GM19023 (cell line): ENCODE results near the gene PPP5C.
"Not testable (repeated sequence)": the region's sequence is repeated elsewhere in the genome, so short reads cannot be mapped to it uniquely, and the experiment has no call there.

ENCODE experiments used
- ATAC-seq: cut with Tn5 transposase; IDR thresholded peaks from one replicate; pipeline ENCODE4 v1.9.1; 2021; ENCODE audit warnings: mild to moderate bottlenecking, moderate library complexity; ENCODE audit not compliant: unreplicated experiment

The PPP5C gene

GRCh38 chr19:46364359-46364758 is 17.5 kb downstream of the PPP5C start:
- no peak for ATAC-seq

- ATAC-seq = no peak
Measured at GRCh38 chr19:46365561-46365960, 18.7 kb downstream of the PPP5C start.

- no peak for ATAC-seq
Measured at GRCh38 chr19:46366620-46367292, 19.9 kb downstream of the PPP5C start.

DNA sequence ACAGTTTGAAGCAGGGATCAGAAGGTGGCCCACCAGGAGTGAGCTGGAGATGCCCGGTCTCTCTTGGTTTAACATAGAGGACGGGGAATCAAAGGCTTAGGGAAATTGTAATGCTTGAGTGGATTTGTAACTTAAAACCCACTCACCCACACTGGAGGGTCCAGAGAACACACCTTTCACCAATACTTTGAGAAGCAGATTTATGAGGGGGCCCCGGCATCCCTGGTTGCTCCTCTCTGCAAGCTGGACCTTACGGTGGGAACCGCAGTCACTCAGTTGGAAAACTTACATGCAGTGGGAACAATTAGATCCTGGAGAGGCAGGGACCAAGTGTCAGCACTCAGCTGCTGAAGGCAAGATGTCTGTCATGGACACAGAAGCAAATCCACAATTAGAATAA is 20.5 kb downstream of the PPP5C start:
- ATAC-seq = no peak

GRCh38 chr19:46368116-46368515 is 21.2 kb downstream of the PPP5C start:
- ATAC-seq = no peak

- ATAC-seq = no peak
Measured at GRCh38 chr19:46369817-46370216, 22.9 kb downstream of the PPP5C start.

- no peak for ATAC-seq
Measured at GRCh38 chr19:46371371-46371901, 24.5 kb downstream of the PPP5C start.

DNA sequence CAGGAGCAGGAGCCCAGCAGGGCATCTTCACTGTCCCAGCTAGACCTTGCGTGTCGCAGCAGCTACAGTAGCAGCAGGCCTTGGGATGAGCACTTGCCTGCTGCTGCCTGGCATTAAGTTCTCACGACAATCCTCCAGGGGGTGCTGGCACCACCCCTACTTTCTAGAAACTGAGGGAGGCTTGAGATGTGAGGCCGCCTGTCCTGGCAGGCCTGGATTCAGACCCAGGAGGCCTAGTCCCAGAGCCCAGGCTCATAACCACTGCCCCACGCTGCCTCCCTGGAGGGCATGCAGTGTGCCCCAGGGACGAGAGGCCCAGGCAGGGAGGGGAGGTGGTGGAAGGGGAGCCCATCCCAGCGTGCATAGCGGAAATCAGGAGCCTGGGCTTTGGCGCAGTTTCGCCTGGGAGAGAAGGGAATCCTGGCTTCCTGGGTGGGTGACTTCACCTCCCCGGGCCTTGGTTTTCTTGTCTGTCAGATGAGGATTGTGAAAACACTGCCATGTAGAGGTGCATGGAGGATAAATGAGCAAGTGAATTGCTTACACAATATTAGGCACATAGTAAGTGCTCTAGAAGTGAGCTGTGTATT is 26.1 kb downstream of the PPP5C start:
- no peak for ATAC-seq

DNA sequence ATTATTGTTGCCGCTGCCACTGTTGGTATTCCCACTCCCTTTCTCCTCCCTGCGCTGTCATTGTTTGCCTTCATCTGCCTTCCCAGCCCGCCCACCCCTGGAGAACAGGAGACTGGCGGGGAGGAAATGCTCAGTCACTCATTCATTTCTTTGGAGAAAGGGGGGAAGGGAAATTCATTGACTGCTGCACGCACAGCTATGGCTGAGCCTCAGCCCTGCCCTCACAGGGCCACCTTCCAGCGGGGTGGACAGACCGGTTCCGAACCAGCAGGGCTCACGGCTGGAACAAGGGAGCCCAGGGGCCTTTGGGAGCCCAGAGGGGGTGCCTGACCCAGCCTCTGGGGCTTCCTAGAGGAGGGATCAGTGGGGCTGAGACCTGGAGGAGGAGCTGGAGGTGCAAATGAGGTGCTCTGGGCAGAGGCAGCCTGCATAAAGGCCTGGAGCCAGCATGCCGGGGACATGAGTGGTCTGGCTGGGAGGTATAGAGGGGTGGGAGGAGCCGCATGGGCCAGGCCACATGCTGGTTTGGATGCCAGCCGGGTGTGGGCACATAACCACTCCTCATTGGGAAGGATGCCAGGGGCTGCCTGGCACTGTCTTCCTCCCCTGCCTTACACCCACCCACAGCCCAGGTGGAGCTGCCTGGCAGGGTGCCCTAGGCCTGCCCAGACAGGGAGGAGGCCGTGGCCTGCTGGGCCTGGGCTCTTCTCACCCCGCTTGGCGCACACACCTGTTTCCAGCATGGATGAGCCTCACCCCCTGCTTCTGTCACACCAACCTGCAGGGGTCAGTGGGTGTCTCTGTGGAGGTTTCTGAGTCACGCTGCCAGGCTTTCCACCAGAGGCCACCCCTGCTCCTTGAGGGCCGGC is 26.8 kb downstream of the PPP5C start:
- no peak for ATAC-seq

- ATAC-seq = no peak
Measured at GRCh38 chr19:46374536-46375475, 27.9 kb downstream of the PPP5C start.

GRCh38 chr19:46375476-46376067 is 28.7 kb downstream of the PPP5C start:
- ATAC-seq = not testable (repeated sequence)

GRCh38 chr19:46376241-46377153 is 29.6 kb downstream of the PPP5C start:
- no peak for ATAC-seq

- ATAC-seq = no peak
Measured at GRCh38 chr19:46378268-46378667, 31.4 kb downstream of the PPP5C start.

DNA sequence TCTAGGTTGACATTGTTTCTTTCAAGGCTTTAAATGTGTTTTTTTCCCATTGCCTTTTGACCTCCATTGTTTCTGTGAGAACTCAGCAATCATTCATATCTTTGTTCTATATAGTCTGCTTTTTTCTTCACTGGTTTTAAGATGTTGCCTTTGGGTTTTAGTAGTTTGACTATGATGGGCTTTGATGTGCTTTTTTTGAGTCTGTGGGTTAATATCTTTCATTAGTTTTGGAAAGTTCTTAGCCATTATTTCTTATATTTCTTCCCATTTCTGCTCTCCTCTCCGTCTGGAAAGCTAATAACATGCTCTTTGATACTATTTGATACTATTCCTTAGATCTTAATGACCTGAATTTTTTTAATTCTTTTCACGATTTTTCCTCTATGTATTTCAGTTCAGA is 33.8 kb downstream of the PPP5C start:
- ATAC-seq = no peak

GRCh38 chr19:46381346-46381745 is 34.5 kb downstream of the PPP5C start:
- ATAC-seq = no peak

DNA sequence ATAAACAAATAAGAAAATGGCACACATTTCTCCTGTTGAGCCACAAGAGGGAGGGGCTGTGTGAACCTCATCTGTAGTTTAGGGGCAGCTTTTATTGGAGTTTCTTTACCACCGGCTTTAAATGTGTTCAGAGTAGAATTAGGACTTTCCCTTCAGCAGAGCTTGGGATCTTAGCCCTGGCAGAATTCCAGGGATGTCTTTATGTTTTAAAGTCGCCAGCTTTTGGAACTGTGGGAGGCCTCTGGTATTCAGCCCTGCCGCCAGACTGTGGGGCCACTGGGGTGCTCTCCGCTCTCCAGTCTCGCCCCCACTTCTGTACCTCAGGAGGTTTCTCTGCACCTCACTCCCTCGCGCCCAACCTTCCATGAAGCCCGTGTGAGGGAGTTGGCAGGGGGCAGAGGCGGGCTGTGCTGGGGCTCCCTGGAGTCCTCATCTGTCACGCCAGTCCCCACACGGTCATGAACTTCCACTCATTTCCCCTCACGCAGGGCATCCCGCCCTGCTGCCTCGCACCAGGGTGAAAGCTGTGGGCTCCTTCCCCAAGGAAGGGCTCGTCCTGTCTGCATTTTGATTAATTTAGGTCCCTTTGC is 35.0 kb downstream of the PPP5C start:
- ATAC-seq = no peak

DNA sequence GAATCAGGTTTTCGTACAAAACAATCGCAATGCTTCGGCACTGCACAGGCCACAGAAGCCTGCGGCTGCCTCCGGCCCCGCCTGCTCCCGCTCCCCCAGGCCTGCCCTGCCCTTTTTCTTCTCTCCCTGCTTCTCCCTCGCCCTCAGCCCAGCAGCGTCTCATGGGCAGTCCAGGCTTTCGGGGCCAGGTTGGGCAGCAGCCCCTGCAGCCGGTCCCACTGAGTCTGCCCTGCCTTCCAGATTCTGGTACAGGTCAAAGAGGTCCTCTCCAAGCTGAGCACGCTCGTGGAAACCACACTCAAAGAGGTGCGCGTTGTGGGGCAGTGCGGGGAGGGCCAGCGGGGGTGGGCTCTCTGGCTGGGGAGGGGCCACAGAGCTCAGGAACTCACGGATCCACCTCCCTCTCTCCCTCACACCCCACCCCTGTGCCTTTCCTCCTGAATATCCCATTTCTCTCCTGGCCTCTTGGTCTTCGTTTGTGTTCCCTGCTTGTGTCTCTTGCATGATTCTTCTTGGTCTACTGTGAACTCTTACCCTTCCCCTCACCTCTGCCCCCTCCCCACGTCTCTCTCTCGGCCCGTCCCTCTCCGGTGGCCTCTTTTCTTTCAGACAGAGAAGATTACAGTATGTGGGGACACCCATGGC is 36.4 kb downstream of the PPP5C start:
- ATAC-seq = no peak

DNA sequence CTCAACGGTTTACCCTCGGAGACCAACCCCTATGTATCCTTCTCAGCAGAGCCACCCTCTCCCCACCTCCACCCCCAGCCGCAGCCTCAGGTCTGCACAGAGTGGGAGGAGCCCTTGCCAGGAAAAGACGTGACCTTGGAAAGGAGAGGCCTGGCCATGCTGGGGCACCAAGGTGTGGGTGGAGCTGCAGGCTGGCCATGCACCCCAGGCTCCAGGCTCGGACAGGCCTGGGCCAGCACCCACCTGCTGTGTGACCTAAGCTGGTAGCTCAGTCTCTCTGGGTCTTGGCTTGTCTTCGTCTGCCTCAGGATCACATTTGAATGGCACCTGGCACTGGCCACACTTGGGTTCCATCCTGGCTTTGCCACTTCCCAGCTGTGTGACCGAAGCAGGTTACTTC is 37.0 kb downstream of the PPP5C start:
- ATAC-seq = no peak
